ENCODE data around the gene AGAP3.

DNA sequence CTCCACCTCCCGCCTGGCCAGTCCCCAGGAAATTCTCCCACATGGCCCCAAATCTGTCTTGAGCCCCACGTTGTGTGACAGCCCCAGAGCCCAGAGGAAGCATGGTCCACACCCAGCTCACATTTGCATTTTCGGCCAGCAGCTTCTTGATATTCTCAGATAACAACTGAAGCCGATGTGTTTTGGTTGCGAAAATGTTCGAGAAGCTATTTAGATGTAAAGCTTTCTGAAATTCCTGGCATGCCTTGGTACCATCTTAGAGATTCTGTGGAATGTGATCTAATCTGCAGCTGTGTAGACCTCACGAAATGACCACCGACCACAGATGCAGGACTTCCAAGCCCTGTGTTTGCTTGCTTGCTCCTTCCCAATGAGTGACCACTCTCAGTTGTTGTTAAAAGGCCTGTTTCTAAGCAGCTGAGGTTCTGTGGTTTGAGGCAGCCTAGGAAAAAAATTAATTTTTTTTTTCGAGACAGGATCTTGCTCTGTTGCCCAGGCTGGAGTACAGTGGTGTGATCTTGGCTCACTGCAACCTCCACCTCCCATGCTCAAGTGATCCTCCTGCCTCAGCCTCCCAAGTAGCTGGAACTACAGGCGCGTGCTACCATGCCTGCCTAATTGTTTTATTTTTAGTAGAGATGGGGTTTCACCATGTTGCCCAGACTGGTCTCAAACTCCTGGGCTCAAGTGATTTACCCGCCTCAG is 18.1 kb upstream of the AGAP3 start:
- TF ChIP-seq POLR2A (IDR thresholded peaks at IDR 0.05; ENCODE audit: low read length) (no peak), GATA1 (IDR thresholded peaks at IDR 0.05; ENCODE audit: low read depth, low read length) (no peak)

All from erythroblast (primary cell).